Type B pancreatic cell (in vitro differentiated cells): ENCODE results near the gene GTSE1. TPM values are rescaled to one million over a fixed set of nuclear protein-coding genes. Genes with fewer than 3 reads are reported as not detected.

ENCODE experiments used
- DNase-seq: peaks from one replicate; pipeline ENCODE4 v3.0.0; 2021; ENCODE audit warnings: mixed read lengths; ENCODE audit not compliant: unreplicated experiment; ENCODE audit errors: extremely low spot score
- H3K27ac Mint-ChIP-seq: 2 replicates; pipeline ENCODE4 v1.8.0; 2021; ENCODE audit warnings: mild to moderate bottlenecking, mixed read lengths
- H3K27me3 Mint-ChIP-seq: 2 replicates; pipeline ENCODE4 v1.8.0; 2021; ENCODE audit warnings: mixed read lengths
- H3K36me3 Mint-ChIP-seq: 2 replicates; pipeline ENCODE4 v1.8.0; 2021; ENCODE audit warnings: mixed read lengths
- H3K4me1 Mint-ChIP-seq: one replicate; pipeline ENCODE4 v1.8.0; 2021; ENCODE audit warnings: mixed read lengths; ENCODE audit not compliant: unreplicated experiment
- H3K4me3 Mint-ChIP-seq: 2 replicates; pipeline ENCODE4 v1.8.0; 2021; ENCODE audit warnings: mild to moderate bottlenecking, mixed read lengths
- H3K9me3 Mint-ChIP-seq: 2 replicates; pipeline ENCODE4 v1.8.0; 2021; ENCODE audit warnings: mixed read lengths
- total RNA-seq: library from RNA; stranded (reverse); gene quantifications from 2 replicates; pipeline ENCODE4 v1.2.1, GENCODE V29; 2021; ENCODE audit warnings: low replicate concordance
- TF ChIP-seq, protein P1 (sequence below): fragments of 200-600 bp; sonication (generic); conservative IDR thresholded peaks from 2 replicates; pipeline ENCODE4 v1.5.0; 2021; ENCODE audit warnings: antibody characterized with exemption, mild to moderate bottlenecking

GTSE1 gene
- total RNA-seq, 1 donor from 2014 or later, result 39.6 TPM

DNA sequence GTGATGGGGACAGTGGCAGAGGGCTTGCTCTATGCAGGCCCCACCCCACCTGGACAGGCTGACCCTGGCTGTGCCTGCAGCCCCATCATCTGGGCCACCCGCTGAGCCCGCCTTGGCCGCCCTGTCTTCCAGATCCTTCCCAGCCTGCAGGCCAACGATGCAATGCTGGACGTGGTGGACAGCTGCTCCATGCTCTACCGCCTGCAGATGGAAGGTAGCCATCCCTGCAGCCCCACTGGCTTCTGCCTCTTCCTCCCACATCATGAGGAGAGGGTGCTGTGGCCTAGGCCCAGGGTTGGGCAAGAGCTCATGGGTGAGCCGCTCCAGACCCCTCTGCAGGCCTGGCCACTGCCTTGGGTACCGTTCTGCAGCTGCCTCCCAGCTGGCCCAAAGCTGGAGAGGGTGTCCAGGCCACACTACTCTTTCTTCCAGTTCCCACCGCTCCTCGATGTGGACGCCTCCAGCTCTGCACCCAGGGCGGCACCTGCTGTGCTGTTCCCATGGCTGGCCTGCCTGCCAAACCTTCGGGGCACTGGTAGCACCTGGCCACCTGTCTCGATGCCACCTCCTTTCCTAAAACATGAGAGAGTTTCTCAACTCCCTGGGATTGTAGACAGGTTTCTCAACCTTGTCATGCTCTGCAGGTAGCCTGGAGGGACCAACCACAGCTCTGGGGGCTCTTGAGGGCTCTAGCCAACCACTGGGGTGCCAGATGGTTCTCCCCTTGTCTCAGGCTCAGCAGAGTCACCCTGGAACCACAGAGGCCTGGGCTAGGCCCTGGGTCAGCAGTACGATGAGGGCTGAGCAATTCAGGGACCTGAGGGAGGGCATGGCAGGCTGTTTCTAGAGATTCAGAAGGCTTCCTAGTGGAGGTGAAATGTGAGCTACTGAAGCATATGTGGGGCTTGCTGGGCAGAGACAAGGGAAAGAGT is 9.5 kb upstream of the GTSE1 start:
- Mint-ChIP-seq H3K4me1 (no peaks in the 10 kb centered on the region), H3K9me3 (no peaks in the 10 kb centered on the region), H3K27me3 (no peaks in the 10 kb centered on the region), H3K27ac (no peak overlapping the region), H3K36me3 (peaks cover 8% of the 10 kb centered on the region), H3K4me3 (no peak overlapping the region)
- TF ChIP-seq, protein P1, sequence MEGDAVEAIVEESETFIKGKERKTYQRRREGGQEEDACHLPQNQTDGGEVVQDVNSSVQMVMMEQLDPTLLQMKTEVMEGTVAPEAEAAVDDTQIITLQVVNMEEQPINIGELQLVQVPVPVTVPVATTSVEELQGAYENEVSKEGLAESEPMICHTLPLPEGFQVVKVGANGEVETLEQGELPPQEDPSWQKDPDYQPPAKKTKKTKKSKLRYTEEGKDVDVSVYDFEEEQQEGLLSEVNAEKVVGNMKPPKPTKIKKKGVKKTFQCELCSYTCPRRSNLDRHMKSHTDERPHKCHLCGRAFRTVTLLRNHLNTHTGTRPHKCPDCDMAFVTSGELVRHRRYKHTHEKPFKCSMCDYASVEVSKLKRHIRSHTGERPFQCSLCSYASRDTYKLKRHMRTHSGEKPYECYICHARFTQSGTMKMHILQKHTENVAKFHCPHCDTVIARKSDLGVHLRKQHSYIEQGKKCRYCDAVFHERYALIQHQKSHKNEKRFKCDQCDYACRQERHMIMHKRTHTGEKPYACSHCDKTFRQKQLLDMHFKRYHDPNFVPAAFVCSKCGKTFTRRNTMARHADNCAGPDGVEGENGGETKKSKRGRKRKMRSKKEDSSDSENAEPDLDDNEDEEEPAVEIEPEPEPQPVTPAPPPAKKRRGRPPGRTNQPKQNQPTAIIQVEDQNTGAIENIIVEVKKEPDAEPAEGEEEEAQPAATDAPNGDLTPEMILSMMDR, result no peak
- no peak for DNase-seq

DNA sequence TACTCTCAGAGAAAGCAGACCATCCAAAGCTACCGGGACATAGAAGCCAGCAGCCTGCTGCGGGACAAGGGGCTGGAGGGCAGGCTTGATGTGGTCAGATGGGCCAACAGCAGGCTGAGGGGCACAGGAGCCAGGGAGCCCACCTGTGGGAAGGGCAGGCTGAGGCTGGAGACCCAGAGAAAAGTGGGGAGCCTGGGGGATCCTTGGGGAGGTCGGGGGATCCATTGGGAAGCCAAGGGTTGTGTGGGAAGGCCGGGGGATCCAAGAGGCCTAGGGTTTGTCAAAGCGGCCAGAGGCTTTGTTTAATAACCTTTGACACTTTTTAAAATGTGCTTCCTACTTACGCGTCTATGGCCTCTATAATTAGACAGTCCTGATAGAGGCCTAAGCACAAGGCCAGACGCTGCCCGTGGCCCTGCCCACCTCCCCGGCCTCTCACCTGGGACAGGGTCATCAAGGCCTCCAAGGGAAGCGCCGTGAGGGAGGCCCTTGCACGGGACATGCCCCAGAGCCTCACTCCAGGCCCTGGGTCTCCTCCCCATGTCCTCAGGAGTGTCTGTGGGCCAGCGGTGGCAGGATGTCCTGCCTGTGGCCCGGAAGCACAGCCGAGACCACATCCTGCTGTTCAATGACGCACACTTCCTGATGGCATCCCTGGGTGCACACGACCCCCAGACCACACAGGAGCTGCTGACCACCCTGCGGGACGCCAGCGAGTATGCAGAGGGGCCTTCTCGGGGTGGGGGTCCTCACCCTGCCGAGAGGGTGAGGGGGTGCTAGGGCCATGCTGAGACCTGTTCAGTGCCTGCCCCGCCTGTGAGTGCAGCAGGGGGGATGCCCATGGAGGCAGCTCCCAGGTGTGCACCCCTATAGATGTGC is 8.6 kb upstream of the GTSE1 start:
- no peak overlapping the region for H3K4me3 Mint-ChIP-seq
- H3K4me1 Mint-ChIP-seq, result peaks cover 2% of the 10 kb centered on the region
- no peak for DNase-seq
- H3K36me3 Mint-ChIP-seq, result peaks cover 12% of the 10 kb centered on the region
- no peaks in the 10 kb centered on the region for H3K27me3 Mint-ChIP-seq
- TF ChIP-seq, protein P1, result no peak
- H3K27ac Mint-ChIP-seq, result no peak overlapping the region
- no peaks in the 10 kb centered on the region for H3K9me3 Mint-ChIP-seq

GRCh38 chr22:46288846-46289243 is 7.8 kb upstream of the GTSE1 start:
- Mint-ChIP-seq H3K27me3 (no peaks in the 10 kb centered on the region), H3K36me3 (peaks cover 11% of the 10 kb centered on the region)

DNA sequence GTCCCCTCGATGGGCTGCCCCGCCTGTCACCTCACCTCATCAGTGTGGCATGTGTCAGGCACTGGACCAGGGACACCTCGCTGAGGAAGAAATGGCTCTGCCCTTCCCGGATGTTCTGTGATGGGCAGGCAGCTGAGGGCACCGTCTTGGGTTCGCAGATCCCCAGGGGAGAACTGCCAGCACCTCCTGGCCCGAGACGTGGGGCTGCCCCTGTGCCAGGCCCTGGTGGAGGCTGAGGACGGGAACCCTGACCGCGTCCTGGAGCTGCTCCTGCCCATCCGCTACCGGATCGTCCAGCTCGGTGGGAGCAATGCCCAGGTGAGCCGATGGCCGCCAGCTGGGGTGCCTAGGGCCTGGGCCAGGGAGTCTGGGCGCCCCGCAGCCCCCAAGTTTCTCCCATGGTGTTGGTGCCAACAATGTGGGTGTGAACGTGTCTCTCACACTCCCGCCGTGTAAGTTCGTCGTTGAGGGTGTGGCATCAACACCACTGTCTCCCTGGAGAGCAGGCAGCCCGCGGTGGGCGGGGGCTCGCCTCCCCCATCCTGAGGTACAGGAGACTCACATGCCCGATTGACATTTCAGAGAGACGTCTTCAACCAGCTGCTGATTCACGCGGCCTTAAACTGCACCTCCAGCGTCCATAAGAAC is 7.3 kb upstream of the GTSE1 start:
- TF ChIP-seq, protein P1, result no peak
- no peak for DNase-seq
- H3K27me3 Mint-ChIP-seq, result no peaks in the 10 kb centered on the region
- peaks cover 6% of the 10 kb centered on the region for H3K36me3 Mint-ChIP-seq
- H3K4me3 Mint-ChIP-seq, result no peak overlapping the region
- H3K27ac Mint-ChIP-seq, result no peak overlapping the region
- H3K4me1 Mint-ChIP-seq, result peaks cover 8% of the 10 kb centered on the region
- H3K9me3 Mint-ChIP-seq, result no peaks in the 10 kb centered on the region

More at GRCh38 chr22:46288846-46289243, 7.8 kb upstream of the GTSE1 start:
- H3K9me3 Mint-ChIP-seq, result no peaks in the 10 kb centered on the region
- H3K4me1 Mint-ChIP-seq, result peaks cover 8% of the 10 kb centered on the region
- no peak overlapping the region for H3K4me3 Mint-ChIP-seq
- H3K27ac Mint-ChIP-seq, result no peak overlapping the region
- TF ChIP-seq, protein P1, result no peak
- DNase-seq, result no peak

DNA sequence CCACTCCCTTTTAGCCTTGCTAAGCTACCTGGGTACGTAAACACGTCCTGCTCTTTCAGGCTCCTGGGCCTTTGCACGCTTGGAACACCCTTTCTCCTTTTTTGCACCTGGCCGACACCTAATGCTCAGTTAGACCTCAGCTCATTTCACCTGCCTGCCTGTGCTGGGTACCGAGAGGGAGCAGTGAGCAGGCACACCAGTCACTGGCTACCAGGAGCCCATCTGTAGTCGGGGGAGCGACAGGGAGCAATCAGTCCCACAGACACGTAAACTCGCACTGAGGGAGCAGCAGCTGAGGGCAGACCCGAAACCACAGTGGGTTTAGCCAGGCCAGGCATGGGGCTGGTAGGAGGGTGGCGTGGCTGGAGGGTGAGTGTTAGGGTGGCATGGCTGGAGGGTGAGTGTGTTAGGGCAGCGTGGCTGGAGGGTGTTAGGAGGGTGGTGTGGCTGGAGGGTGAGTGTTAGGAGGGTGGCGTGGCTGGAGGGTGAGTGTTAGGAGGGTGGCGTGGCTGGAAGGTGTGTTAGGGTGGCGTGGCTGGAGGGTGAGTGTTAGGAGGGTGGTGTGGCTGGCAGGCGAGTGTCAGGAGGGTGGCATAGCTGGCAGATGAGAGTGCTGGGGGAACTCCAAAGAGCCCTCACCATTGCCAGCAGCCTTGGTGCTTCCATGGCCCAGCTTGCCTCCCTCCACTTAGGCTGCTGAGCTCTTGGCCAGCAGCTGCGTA is 6.4 kb upstream of the GTSE1 start:
- peaks cover 12% of the 10 kb centered on the region for H3K4me1 Mint-ChIP-seq
- TF ChIP-seq, protein P1, result no peak
- no peak for DNase-seq
- H3K27me3 Mint-ChIP-seq, result no peaks in the 10 kb centered on the region
- no peak overlapping the region for H3K27ac Mint-ChIP-seq
- no peaks in the 10 kb centered on the region for H3K9me3 Mint-ChIP-seq
- no peak overlapping the region for H3K4me3 Mint-ChIP-seq
- H3K36me3 Mint-ChIP-seq, result peaks cover 6% of the 10 kb centered on the region
